Memory B cell (primary cell): Measurements from ENCODE around the gene LMNTD2.

Source experiments
- ATAC-seq: fragments of 150-1000 bp; cut with Tn5 transposase; 2 replicates; pipeline ENCODE4 v1.10.0; 2021; ENCODE audit warnings: low read depth, mild to moderate bottlenecking, moderate library complexity
- DNase-seq, 2 donors: peaks; one replicate each; pipeline ENCODE4 v3.0.0; 2022; ENCODE audit warnings: low spot score in 2 of 2
- H3K27ac Mint-ChIP-seq: one replicate; pipeline ENCODE4 v1.8.0; 2022; ENCODE audit warnings: mild to moderate bottlenecking, moderate library complexity, mixed read lengths
- H3K27me3 Mint-ChIP-seq: one replicate; pipeline ENCODE4 v1.8.0; 2022; ENCODE audit warnings: mixed read lengths
- H3K36me3 Mint-ChIP-seq: one replicate; pipeline ENCODE4 v1.8.0; 2022; ENCODE audit warnings: mild to moderate bottlenecking, mixed read lengths
- H3K4me1 Mint-ChIP-seq: one replicate; pipeline ENCODE4 v1.8.0; 2022; ENCODE audit warnings: mixed read lengths
- H3K4me3 Mint-ChIP-seq: one replicate; pipeline ENCODE4 v1.8.0; 2022; ENCODE audit warnings: mild to moderate bottlenecking, moderate library complexity, mixed read lengths
- H3K9me3 Mint-ChIP-seq: one replicate; pipeline ENCODE4 v1.8.0; 2022; ENCODE audit warnings: mixed read lengths

The LMNTD2 gene

DNA sequence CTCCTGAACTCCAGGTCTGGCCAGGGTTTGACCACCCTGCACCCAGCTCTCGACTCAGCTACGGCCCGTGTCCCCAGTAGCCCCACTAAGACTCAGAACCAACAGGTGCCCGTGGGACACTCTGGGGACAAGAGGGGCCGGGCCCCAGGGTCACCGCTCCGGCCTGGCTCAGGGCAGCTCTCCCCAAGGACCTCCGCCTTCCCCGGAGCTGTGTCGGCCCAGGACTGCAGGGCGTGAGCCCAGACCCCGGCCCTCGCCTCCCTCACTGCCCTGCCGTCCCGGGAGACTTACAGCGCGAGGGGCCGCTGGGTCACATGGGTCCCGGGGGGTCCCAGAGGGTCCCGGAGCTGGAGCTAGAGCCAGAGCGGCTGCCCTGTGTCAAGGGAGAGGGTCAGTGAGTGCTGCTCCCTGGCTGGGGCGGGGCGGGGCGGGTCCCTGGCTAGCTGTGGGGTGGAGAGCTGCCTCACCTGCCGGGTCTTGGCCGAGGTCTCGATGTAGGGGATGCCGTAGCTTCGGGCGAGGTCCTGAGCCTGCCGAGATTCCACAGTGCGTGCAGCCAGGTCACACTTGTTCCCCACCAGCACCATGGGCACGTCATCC lies 27.5 kb downstream of the LMNTD2 start:
- Mint-ChIP-seq H3K4me1 (peaks cover 12% of the 10 kb centered on the region), H3K9me3 (no peaks in the 10 kb centered on the region), H3K27ac (no peak overlapping the region), H3K27me3 (no peaks in the 10 kb centered on the region), H3K4me3 (no peak overlapping the region), H3K36me3 (peaks cover 4% of the 10 kb centered on the region)
- DNase-seq: no peak
- no peak for ATAC-seq

DNA sequence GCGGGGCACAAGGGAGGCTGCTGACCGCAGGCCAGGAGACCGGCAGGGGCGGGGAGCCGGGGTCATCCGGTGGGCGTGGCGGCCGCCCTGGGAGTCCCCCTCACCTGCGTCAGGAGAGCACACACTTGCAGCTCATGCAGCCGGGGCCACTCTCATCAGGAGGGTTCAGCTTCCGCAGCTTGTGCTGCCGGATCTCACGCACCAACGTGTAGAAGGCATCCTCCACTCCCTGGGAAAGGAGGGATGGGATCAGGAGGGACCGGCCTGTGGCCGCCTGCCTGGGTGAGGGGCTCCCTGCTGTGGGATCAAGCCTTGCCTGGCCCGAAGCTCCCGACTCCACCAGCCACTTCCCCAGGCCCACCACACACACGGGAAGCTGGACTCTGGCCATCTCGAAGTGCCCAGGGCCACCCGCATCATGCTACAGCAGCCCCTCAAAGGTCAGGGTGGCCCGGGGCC lies 28.0 kb downstream of the LMNTD2 start:
- Mint-ChIP-seq H3K27me3 (no peaks in the 10 kb centered on the region), H3K36me3 (peaks cover 4% of the 10 kb centered on the region), H3K4me3 (no peak overlapping the region), H3K9me3 (no peaks in the 10 kb centered on the region), H3K4me1 (peaks cover 8% of the 10 kb centered on the region), H3K27ac (no peak overlapping the region)
- DNase-seq: no peak
- no peak for ATAC-seq

DNA sequence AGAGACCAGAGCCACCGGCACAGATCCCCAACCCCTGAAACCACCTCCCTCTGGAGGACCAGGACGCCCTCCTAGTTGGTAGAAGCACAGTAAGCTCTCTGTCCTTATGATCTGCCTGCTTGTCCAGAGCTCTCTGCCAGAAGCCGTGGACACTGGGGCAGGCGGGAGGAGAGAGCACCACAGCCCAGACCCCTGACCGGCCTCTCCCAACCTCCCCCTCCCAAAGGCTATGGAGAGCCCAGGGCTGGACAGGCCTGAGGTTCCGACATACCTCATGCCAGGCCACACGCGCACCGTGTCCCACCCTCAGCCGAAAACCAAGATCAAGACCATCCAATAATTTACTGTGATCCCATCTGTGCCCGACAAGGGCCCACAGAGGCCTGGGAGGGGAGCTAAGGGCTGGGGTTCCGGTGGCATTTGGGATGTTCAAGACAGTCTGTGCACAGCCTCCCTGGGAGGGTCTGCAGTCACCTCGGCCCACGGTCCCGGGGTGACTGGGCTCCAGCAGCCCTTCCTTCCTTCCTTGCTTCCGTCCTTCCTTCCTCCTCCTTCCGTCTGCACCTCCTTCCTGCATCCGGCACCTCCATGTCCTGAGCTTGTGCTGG lies 28.5 kb downstream of the LMNTD2 start:
- Mint-ChIP-seq H3K4me3 (no peak overlapping the region), H3K36me3 (peaks cover 4% of the 10 kb centered on the region), H3K27ac (no peak overlapping the region), H3K27me3 (no peaks in the 10 kb centered on the region), H3K9me3 (no peaks in the 10 kb centered on the region), H3K4me1 (peaks cover 6% of the 10 kb centered on the region)
- ATAC-seq: no peak
- no peak for DNase-seq

DNA sequence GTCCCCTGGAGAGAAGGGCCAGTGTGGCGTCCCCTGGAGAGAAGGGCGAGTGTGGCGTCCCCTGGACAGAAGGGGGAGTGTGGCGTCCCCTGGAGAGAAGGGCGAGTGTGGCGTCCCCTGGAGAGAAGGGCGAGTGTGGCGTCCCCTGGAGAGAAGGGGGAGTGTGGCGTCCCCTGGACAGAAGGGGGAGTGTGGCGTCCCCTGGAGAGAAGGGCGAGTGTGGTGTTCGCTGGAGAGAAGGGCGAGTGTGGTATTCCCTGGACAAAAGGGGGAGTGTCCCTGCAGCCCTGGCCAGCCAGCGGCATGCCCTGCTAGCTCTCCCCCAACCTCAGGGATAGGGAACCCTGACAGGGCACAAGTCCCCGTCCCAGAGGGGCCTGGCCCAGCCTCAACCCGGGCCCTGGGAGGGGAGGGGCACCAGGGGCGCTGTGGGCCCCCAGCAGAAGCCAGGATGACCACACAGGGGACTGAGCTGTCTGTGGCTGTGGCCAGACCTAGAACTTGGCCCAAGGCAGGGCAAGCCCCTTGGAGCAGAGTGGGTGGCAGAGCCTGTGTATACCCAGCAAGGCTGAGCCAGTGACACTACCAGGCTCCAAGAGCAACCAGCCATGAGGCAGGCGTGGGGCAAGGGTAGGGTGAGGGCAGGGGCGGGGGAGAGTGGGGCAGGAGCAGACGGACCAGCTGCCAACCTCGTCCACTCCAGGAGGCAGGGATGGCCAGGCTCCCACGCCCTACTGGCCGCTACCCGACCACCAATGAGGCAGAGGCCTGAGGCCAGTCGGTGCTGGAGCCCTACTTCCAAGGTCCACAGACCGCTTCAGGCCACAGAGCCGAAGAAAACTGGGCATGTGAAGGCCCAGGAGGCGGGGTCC lies 29.3 kb downstream of the LMNTD2 start:
- Mint-ChIP-seq H3K4me1 (peaks cover 6% of the 10 kb centered on the region), H3K36me3 (peaks cover 4% of the 10 kb centered on the region), H3K4me3 (no peak overlapping the region), H3K27ac (no peak overlapping the region), H3K27me3 (no peaks in the 10 kb centered on the region), H3K9me3 (no peaks in the 10 kb centered on the region)
- ATAC-seq (no peak), DNase-seq (no peak)

DNA sequence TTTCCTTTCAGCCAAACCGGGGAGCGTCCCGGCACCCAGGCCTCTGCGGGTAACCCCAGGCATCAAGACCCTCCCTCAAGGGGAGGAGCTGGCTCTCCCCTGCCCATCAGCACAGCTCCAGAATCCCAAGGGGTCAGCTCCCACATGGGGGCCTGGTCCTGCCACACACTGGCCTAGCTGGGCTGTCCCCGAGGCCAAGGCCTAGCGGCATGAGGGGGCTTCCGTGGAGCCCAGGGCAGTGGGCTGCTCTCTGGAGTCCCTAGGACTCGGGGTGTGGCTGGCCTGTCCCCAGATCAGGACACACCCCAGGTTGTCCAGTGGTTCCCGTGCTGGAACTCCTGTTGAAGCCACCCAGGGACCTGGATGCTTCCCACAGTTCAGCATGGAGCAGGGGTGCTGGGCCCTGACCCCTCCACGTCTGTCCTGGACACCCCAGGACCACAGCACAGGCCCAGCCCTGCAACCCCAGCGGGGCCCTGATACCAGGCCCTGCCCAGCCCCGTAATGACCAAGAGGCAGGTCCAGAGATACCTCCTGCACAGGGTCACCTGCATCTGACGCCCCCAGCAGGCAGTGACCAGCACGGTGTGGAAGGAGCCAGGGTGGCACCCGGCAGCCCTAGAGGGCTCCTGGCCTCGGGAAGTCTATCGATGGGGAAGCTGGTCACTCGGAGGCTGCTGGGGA lies 30.7 kb downstream of the LMNTD2 start:
- Mint-ChIP-seq H3K27ac (no peak overlapping the region), H3K27me3 (no peaks in the 10 kb centered on the region), H3K4me1 (peaks cover 4% of the 10 kb centered on the region), H3K4me3 (no peak overlapping the region), H3K9me3 (no peaks in the 10 kb centered on the region), H3K36me3 (peaks cover 4% of the 10 kb centered on the region)
- DNase-seq (no peak), ATAC-seq (no peak)

DNA sequence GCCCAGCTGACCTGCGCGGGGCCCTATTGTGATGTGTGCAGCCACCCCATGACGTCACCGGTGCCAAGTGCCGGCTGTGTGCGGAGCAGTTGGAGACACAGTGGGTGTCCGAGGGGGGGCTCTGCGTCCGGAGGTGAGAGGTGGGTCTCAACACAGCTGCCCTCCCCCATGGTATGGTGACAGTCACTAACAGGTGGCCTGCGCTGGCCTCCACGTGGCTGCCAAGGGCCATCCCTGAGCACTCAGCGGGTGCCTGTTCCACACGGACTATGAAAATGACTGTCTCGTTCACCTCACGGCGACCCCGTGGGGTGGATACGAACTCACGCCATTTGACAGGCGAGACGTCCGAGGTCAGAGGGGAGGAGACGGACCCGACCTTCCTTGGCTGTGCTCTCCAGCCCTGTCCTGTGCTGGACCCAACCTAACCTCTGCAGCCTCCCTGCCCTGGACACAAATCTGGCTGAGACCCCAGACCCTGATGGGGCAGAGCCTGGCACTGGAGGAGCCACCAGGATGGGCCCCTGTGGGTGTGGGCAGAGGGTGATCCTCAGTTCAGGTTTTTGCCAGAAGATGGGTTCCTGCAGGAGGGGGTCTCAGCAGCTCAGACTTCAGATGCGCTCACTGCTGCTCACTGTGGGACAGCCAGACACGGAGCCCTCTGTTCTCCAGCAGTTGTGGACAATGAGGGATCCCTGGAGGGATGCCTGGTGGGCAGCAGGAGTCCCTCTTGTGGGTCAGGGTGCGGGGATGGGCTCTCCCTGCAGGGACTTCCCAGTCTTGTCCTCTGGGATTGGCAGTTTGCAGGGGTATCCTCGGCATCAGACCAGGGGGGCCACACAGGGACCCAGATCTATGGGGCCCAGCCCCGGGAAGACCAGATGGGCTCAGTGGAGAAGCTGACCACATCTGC lies 31.5 kb downstream of the LMNTD2 start:
- no peaks in the 10 kb centered on the region for H3K4me1 Mint-ChIP-seq
- H3K27me3 Mint-ChIP-seq: no peaks in the 10 kb centered on the region
- DNase-seq: no peak
- H3K36me3 Mint-ChIP-seq: peaks cover 4% of the 10 kb centered on the region
- no peak overlapping the region for H3K27ac Mint-ChIP-seq
- H3K9me3 Mint-ChIP-seq: no peaks in the 10 kb centered on the region
- ATAC-seq: no peak
- H3K4me3 Mint-ChIP-seq: no peak overlapping the region

DNA sequence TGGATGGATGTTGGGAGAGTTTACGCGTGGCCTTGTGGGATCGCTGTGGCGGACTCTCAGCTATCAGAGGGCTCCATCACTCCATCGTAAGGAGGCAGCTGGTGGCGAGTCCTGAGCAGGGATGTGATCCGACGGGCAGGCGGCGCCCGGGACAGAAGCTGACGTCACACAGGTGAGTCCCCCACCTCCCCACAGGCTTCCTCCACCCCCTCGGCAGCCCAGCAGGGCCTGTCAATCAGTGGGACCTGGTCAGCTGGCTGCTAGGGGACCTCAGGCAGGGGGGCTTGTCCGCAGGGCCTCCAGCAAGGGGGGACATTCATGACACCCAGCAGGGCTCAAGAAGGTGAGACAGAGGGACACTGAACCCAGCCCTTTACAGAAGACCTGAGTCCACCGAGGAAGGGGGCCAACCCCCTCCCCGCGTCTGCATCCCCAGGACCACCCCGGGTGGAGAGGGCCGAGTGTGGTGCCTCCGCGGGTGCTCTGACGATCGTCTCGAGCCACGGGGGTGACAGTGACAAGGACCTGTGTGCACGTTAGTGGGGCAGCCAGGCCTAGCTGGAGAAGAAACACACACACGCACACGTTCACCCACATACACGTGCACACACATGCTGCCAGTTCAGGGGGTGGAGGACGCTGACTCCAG lies 32.2 kb downstream of the LMNTD2 start:
- Mint-ChIP-seq H3K27me3 (no peaks in the 10 kb centered on the region), H3K9me3 (no peaks in the 10 kb centered on the region), H3K27ac (no peak overlapping the region), H3K36me3 (peaks cover 4% of the 10 kb centered on the region), H3K4me3 (no peak overlapping the region), H3K4me1 (no peaks in the 10 kb centered on the region)
- no peak for DNase-seq
- no peak for ATAC-seq

DNA sequence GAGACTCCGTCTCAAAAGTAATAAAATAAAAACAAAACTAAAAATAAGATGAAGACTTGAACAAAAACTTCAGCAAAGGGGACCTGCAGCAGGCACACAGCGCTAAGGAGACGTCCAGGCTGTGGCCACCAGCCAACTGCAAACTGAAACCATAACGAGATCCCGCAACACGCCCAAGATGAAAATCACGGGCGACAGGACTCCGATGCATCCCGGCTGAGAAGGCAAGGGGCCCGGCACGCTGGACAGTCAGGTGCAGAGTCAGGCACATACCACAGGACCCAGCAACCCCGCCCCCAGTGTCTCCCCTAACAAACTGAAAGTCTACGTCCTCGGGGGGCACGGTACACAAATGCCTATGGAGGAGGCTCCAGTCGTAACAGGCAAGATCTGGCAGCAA lies 34.3 kb downstream of the LMNTD2 start:
- ATAC-seq (no peak), DNase-seq (no peak)
- no peaks in the 10 kb centered on the region for H3K27me3 Mint-ChIP-seq
- no peaks in the 10 kb centered on the region for H3K36me3 Mint-ChIP-seq
- no peak overlapping the region for H3K27ac Mint-ChIP-seq
- H3K9me3 Mint-ChIP-seq: no peaks in the 10 kb centered on the region
- H3K4me3 Mint-ChIP-seq: no peak overlapping the region
- no peaks in the 10 kb centered on the region for H3K4me1 Mint-ChIP-seq

DNA sequence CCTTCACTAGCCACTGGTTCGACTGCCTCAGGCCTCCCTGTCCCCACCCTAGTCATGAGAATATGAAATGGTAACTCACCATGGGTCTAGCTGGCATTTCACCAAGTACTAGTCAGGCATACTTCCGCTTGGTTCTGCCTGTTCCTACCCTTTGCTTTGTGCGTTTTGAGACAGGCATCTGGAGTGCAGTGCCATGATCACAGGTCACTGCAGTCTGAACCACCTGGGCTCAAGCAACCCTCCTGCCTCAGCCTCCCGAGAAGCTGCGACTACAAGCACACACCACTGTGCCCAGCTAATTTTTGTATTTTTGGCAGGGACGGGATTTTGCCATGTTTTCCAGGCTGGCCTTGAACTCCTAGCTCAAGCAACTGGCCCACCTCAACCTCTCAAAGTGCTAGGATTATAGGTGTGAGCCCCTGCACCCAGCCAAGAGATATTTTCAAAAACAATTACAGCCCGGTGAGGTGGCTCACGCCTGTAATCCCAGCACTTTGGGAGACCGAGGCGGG lies 39.3 kb downstream of the LMNTD2 start:
- no peaks in the 10 kb centered on the region for H3K27me3 Mint-ChIP-seq
- no peak overlapping the region for H3K27ac Mint-ChIP-seq
- H3K4me1 Mint-ChIP-seq: peaks cover 2% of the 10 kb centered on the region
- H3K9me3 Mint-ChIP-seq: peaks cover 2% of the 10 kb centered on the region
- ATAC-seq (no peak), DNase-seq (no peak)
- H3K4me3 Mint-ChIP-seq: no peak overlapping the region
- no peaks in the 10 kb centered on the region for H3K36me3 Mint-ChIP-seq

DNA sequence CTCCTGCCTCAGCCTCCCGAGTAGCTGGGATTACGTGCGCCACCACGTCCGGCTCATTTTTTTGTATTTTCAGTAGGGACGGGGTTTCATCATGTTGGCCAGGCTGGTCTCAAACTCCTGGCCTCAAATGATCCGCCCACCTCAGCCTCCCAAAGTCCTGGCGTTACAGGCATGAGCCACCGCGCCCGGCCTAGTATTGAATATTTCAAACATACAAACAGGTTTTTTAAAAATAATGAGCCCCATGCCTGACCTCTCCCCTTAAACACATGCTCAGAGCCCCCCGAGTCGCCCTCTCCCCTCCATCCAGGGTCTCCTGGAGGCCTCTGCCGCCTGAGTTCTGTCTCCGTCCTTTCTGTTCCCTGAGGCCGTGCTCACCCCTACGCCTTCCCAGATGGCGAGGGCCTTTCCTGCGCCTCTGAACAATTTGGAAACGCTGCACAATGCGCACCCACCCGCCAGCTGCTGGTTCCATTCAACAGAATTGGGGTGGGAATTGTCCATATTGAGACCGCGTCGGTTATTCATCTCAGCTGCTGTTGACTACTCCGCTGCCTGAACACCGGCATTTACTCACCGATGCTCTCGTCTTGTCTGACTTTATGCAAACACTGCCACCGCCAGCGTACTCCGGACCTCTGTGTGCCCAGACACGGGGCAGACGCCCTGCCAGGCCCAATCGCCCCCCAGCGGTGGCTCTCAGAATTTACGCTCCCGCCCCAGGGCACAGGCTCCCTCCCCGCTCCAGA lies 39.9 kb downstream of the LMNTD2 start:
- Mint-ChIP-seq H3K9me3 (peaks cover 2% of the 10 kb centered on the region), H3K36me3 (no peaks in the 10 kb centered on the region), H3K4me3 (no peak overlapping the region), H3K27ac (no peak overlapping the region), H3K27me3 (no peaks in the 10 kb centered on the region), H3K4me1 (peaks cover 2% of the 10 kb centered on the region)
- no peak for ATAC-seq
- DNase-seq: no peak

DNA sequence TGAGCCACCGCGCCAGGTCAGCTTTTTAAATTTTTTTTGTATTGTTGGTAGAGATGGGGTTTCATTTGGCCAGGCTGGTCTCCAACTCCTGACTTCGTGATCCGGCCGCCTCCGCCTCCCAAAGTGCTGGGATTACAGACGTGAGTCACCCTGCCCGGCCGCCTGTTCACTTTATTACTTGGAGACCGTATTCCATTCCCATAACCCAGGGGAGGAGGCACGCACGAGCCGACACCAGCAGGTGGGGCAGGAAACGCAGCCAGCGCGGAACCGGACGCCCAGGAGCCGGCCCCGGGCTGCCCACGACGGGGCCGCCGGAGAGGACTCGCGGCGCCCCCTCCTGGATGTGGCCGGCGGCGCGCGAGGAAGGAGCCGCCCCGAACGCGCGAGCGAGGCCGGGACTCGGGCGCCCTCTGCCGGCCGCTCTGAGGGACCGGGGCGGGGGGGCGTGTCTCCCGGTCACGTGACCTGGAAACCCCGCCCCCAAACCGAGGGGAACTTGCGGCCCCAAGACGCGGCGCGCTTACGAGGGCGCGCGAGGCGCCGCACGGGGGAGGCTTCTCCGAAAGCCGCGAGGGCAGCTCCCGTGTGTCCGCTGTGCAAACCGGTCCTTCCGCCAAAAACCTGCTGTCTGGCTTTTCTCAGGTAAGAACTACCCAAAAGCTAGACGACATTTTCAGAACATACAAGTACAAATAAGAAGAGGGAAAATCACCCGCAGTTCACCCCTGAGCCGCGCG lies 41.9 kb downstream of the LMNTD2 start:
- Mint-ChIP-seq H3K27me3 (no peaks in the 10 kb centered on the region), H3K36me3 (no peaks in the 10 kb centered on the region), H3K27ac (no peak overlapping the region), H3K9me3 (peaks cover 2% of the 10 kb centered on the region), H3K4me1 (peaks cover 2% of the 10 kb centered on the region), H3K4me3 (peak overlapping the region; percentile 80)
- ATAC-seq (peak; percentile 87), DNase-seq (peak; percentile 87)
